ENCODE data around the gene S1PR3.

S1PR3 gene

DNA sequence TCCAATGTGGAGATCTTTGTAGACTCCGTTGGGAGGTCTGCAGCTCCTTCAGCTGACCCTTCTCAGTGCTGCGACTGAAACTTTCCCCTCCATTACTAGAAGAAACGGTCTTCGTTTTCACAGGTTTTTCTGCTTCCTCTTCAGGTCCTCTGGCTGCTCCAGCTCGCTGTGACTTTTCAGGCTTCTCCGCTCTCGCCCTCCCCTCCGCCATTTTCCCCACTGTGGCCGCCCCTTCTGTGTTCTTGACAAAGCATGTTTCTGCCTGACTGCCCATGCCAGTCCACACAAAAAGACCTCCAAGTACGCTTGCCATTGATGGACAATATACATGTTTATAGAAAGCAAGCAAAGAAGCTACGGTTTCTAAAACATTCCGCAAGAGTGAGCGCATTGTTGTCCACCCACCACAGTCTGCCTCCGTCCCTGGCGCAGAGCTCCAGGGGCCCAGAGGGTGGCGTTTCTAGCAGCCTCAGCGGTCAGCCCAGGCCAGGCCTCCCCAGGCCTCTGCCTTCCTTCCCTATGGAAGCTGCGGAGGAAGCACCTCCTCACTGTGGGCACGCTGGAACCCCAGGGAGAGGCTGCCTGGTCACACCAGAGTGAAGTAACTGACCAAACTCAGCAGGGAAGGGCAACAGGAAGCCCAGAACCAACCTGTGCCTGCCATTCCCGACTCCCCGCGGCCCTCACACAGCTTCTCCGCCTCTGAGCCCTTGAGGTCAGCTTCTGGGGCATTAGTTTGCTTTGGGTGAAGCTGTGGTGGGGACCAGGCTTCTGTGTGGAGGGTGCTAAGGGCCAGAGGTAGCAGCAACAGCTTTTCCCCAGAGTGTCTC lies 19.9 kb upstream of the S1PR3 start:
- Histone ChIP-seq H3K36me3 (ENCODE audit: control insufficient read depth, insufficient read depth, low read length) (no peaks in the 10 kb centered on the region), H3K27me3 (replicated peaks; ENCODE audit: control insufficient read depth, insufficient read depth, low read length) (no peaks in the 10 kb centered on the region; the same call in 1 of the 2 replicates), H3K4me3 (replicated peaks; ENCODE audit: low read depth, low read length) (no peak overlapping the region)
- no peak for DNase-seq (ENCODE audit: extremely low read depth, insufficient read length)
- TF ChIP-seq, protein P1, sequence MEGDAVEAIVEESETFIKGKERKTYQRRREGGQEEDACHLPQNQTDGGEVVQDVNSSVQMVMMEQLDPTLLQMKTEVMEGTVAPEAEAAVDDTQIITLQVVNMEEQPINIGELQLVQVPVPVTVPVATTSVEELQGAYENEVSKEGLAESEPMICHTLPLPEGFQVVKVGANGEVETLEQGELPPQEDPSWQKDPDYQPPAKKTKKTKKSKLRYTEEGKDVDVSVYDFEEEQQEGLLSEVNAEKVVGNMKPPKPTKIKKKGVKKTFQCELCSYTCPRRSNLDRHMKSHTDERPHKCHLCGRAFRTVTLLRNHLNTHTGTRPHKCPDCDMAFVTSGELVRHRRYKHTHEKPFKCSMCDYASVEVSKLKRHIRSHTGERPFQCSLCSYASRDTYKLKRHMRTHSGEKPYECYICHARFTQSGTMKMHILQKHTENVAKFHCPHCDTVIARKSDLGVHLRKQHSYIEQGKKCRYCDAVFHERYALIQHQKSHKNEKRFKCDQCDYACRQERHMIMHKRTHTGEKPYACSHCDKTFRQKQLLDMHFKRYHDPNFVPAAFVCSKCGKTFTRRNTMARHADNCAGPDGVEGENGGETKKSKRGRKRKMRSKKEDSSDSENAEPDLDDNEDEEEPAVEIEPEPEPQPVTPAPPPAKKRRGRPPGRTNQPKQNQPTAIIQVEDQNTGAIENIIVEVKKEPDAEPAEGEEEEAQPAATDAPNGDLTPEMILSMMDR (IDR thresholded peaks at IDR 0.05; ENCODE audit: insufficient read depth, low read length, poor library complexity, severe bottlenecking) = no peak

DNA sequence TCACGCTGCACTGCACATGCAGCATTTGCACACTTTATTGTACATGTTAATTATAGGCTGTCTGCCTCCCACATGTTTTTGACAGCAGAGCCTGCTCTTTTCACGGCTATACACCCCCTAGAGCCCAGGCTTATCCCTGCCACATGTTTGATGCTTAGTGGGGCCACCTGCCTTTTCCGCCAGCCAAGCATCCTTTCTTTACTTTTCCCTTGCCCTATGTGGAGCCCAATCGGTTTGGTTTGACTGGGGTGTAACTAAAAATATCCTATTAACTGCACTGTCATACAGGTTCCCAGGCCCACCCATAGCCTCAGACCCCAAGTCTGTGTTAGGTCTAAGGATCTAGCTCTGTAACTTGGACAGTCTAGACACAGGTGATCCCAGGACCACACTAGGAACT lies 18.9 kb upstream of the S1PR3 start:
- DNase-seq (ENCODE audit: extremely low read depth, insufficient read length) = no peak
- TF ChIP-seq, protein P1 (IDR thresholded peaks at IDR 0.05; ENCODE audit: insufficient read depth, low read length, poor library complexity, severe bottlenecking) = no peak
- Histone ChIP-seq H3K4me3 (replicated peaks; ENCODE audit: low read depth, low read length) (no peak overlapping the region), H3K27me3 (replicated peaks; ENCODE audit: control insufficient read depth, insufficient read depth, low read length) (no peaks in the 10 kb centered on the region; the same call in 1 of the 2 replicates), H3K36me3 (ENCODE audit: control insufficient read depth, insufficient read depth, low read length) (no peaks in the 10 kb centered on the region)

DNA sequence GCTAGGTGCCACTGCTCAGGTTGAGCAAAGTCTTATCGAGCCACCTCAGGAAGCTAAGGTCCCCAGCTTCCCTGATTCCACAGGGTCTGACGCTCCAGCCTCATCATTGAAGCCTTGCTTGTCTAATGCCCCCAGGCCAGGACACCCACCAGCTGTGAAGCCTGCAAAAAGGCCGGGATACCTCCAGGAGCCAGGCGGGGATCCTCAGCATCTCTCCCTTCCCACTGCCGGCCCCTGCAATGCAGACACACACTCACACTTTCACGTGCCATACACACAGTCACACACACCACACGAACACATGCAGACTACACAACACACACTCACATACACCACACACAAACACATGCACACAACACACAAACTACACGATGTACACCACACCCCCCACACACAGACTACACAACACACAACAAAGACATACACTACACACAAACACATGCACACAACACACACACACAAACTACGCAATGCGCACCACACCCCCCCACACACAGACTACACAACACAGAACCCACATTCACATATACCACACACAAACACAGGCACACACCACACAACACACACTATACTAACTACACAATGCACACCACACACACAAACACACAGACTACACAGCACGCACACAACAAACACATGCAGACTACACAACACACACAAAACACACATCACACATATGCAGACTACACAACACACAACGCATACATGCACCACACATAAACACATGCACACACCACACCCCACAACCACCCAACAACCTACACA lies 17.8 kb upstream of the S1PR3 start:
- H3K36me3 ChIP-seq (ENCODE audit: control insufficient read depth, insufficient read depth, low read length) = no peaks in the 10 kb centered on the region
- TF ChIP-seq, protein P1 (IDR thresholded peaks at IDR 0.05; ENCODE audit: insufficient read depth, low read length, poor library complexity, severe bottlenecking) = no peak
- no peak overlapping the region for H3K4me3 ChIP-seq (replicated peaks; ENCODE audit: low read depth, low read length)
- H3K27me3 ChIP-seq (replicated peaks; ENCODE audit: control insufficient read depth, insufficient read depth, low read length) = no peaks in the 10 kb centered on the region; the same call in 1 of the 2 replicates
- no peak for DNase-seq (ENCODE audit: extremely low read depth, insufficient read length)

DNA sequence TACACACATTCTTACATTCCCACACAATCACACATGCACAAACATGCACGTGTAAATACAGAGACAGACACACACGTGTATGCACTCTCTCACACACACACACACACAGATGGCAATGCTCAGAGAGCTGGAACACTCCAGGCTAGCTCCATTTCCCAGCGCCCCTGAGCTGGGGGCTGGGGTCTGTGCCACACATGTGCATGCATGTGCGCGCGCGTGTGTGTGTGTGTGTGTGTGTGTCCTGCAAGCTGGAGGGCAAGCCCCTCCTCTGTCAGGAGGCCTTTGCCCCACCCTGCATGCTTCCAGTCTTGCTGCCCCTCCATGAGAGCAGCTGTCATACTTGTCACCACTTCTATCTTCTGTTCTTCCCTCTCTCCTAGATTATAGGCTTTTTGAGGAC lies 16.6 kb upstream of the S1PR3 start:
- TF ChIP-seq, protein P1 (IDR thresholded peaks at IDR 0.05; ENCODE audit: insufficient read depth, low read length, poor library complexity, severe bottlenecking) = no peak
- Histone ChIP-seq H3K36me3 (ENCODE audit: control insufficient read depth, insufficient read depth, low read length) (no peaks in the 10 kb centered on the region), H3K27me3 (replicated peaks; ENCODE audit: control insufficient read depth, insufficient read depth, low read length) (no peaks in the 10 kb centered on the region; the same call in 1 of the 2 replicates), H3K4me3 (replicated peaks; ENCODE audit: low read depth, low read length) (no peak overlapping the region)
- no peak for DNase-seq (ENCODE audit: extremely low read depth, insufficient read length)

DNA sequence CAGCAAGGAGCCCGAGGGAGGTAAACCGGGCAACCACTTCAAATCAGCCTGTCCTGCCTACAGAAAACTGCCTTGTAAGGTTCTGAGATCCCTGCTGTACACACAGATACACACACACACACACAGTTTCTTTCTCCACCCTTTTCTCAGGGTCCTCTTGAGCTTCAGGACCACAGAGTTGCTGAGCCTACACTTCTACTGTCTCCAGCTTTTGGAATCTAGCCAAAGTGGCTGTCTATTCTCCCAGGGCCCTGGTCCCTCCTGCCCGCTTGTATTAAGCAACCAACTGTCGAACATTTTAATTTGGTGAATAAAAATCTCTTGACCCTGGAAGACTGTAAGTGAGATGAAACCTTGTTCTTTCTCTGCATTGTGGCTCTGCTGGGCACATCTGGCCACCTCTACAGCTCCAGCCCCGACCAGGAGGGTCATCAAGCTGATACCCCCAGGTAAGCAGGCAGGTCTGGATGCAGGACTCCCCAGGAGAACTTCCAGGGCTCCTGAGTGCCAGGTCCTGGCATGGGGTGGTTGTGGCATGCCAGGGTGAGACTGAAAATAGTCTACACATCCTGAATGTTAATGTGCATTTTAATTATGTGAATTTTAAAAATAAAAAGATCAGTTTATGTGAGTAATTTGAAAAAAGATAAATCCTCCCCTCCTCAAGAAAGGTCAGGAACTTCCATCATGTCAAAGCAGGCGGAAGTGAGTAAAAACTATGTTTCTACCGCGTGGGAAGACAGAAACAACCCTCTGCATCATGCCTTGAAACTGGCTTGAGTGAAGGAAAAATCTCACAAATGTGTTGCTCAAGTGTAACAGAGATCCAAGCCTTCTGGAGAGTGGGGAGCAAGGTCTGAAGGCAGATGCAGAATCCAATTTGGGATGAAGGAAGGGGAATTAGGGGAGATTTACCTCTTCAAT lies 15.0 kb upstream of the S1PR3 start:
- Histone ChIP-seq H3K36me3 (ENCODE audit: control insufficient read depth, insufficient read depth, low read length) (no peaks in the 10 kb centered on the region), H3K27me3 (replicated peaks; ENCODE audit: control insufficient read depth, insufficient read depth, low read length) (no peaks in the 10 kb centered on the region; the same call in 1 of the 2 replicates), H3K4me3 (replicated peaks; ENCODE audit: low read depth, low read length) (no peak overlapping the region)
- no peak for DNase-seq (ENCODE audit: extremely low read depth, insufficient read length)
- TF ChIP-seq, protein P1 (IDR thresholded peaks at IDR 0.05; ENCODE audit: insufficient read depth, low read length, poor library complexity, severe bottlenecking) = no peak
